Spleen (tissue), 7 donors: ENCODE data around the gene TRIM3.

Experiments
- POLR2A ChIP-seq, 3 donors: fragments of 450-650 bp; IDR thresholded peaks; one replicate each; pipeline ENCODE4 v1.5.1; 2017; ENCODE audit warnings: antibody characterized with exemption in 3 of 3, mild to moderate bottlenecking in 1 of 3
- TF ChIP-seq, protein P1 (sequence below), 11 experiments: fragments of 200-600 bp in 7 of 11; fragments of 450-650 bp in 4 of 11; sonication (generic) in 4 of 11; IDR thresholded peaks in 8 of 11; conservative IDR thresholded peaks in 3 of 11; 1 replicate in 7 of 11; 2 replicates in 4 of 11; pipeline versions ENCODE4 v1.4.0 to v1.8.0; 2016 to 2021; ENCODE audit warnings: antibody characterized with exemption in 11 of 11, inconsistent platforms in 4 of 11, mild to moderate bottlenecking in 1 of 11
- donor health status: DM: no; HTN: no; CAD: no; lungs with moderate emphysema.
- donor health status: DM: no; HTN: no; CAD: no.
- donor health status: DM: no; HTN: no; CAD: no.

DNA sequence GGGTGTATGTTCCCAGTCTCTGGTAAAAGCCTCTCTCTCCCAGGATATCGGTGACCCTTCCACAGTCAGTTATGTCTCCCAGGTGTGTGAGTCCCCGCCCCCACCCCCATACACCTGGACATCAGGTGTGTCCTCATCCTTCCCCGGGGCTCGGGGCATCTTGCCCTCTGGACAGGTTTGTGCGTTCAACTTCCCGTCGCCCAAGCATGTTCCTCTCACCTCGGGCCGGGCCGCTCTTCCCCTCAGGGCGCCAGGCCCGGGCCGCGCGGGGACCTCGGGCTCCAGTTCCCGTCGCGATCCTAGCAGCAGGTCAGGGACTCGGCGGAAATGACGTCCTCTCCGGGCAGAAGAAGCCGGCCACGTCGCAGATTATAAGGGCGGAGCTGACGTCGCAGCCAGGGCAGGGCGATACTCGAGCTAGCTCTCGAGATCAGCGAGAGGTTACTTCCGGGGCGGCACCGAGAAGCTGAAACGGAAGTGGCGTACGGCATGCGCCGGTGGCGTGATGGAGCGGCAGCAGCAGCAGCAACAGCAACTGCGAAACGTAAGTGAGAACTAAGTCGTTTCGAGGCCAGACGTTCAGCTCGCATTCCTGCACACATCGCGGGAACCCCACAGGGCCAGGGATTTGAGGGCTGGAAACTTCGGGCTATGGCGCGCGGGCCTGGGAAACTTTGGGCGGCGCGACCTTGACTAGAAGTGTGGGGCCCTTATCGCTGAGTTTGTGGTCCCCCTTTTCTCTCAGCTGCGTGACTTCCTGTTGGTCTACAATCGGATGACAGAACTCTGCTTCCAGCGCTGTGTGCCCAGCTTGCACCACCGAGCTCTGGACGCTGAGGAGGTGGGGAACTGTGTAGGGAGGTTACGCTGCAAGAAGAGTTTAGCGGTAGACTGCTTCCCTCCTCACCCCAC, 7.5 kb upstream of the TRIM3 start, which contains the start of the genes ARFIP2 and TIMM10B:
- TF ChIP-seq, protein P1, sequence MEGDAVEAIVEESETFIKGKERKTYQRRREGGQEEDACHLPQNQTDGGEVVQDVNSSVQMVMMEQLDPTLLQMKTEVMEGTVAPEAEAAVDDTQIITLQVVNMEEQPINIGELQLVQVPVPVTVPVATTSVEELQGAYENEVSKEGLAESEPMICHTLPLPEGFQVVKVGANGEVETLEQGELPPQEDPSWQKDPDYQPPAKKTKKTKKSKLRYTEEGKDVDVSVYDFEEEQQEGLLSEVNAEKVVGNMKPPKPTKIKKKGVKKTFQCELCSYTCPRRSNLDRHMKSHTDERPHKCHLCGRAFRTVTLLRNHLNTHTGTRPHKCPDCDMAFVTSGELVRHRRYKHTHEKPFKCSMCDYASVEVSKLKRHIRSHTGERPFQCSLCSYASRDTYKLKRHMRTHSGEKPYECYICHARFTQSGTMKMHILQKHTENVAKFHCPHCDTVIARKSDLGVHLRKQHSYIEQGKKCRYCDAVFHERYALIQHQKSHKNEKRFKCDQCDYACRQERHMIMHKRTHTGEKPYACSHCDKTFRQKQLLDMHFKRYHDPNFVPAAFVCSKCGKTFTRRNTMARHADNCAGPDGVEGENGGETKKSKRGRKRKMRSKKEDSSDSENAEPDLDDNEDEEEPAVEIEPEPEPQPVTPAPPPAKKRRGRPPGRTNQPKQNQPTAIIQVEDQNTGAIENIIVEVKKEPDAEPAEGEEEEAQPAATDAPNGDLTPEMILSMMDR (IDR thresholded peaks at IDR 0.05 in 8 of 11, conservative IDR thresholded peaks at IDR 0.05 in 3 of 11): peak in 1 of 11 experiments; percentile 42
- TF ChIP-seq POLR2A (IDR thresholded peaks at IDR 0.05): peak; percentile 42 to 71 (median 55)
